SHP77 (cell line): ENCODE measurements around the gene CTSW.
A peak's percentile ranks its signal among the peaks of the same experiment; 100 is the strongest.

Source experiments
- DNase-seq, 2 experiments: peaks; one replicate each; lab custom pipeline; 2025; lab: John Stamatoyannopoulos, UW

CTSW gene

DNA sequence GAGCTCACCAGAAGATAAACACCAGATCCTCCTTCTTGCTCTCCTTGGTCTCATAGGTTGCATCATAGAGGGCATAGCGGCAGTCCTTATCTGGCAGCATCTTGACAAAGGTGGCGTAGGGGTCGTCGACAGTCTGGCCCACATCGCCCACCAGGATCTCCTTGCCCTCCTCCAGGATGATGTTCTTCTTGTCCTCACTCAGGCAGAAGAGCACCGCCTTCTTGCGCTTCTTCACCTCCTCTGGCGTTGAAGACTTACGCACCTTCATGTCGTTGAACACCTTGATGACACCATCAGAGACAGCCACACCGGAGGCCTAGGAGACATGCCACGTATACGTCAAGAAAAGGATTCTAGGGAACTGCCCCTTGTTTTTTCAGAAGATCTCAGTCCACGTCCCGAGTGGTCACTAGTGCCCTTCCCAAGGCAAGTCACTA, 23.7 kb upstream of the CTSW start:
- DNase-seq: no peak

DNA sequence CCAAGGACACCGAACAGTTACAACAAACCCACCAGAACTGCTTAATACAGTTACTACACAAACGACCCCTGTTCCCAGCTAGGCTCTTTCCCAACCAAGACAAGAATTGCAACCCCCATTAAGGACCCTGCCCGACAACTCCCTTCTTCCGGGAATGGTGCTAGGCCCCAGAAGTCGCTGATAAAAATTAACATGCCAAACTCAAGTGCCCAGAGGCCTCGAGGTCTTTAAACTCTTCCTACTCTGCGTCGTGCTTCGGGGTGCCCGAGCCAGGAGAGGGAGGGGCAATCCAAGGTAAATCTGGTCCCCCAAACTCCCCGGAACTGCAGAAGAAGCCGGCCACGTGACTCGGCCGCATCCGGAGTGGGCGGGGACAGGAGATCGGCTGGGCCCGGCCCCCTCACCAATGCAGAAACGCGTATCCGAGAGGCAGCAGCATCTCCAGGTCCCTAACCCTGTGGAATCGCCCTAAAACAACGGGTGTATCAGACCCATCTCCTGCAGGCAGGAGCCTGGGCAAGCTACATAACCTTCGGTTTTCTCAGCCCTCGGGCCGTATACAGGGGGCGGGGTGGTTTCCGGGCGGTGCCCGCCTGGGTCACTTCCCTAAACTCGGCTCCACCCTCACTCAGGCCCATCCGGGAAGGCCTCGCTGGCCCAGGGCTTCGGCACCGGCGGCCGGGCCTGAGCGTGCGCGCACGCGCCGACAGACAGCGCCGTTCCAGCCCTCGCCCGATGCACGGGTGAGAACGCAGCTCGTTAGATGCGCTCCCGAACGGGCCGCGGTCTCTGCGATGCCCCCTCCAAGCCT, 22.7 kb upstream of the CTSW start:
- DNase-seq: no peak

DNA sequence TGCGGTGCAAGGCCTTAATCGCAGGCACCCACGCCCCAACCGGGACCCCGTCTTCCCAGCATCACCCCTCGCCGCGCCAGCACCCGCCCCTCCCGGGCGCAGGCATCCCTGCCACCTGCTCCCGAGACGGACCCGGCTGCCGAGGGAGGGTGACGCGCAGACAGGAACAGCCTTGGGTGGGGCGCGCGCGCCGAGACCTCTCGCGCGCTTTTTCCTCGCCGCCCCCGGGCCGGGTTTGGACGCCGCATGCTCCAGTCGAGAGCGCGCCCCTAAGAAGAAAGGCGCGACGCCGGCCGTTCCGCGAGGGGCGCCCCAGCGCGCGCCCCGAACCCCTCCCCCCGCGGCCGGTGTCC, 22.2 kb upstream of the CTSW start:
- DNase-seq: no peak

DNA sequence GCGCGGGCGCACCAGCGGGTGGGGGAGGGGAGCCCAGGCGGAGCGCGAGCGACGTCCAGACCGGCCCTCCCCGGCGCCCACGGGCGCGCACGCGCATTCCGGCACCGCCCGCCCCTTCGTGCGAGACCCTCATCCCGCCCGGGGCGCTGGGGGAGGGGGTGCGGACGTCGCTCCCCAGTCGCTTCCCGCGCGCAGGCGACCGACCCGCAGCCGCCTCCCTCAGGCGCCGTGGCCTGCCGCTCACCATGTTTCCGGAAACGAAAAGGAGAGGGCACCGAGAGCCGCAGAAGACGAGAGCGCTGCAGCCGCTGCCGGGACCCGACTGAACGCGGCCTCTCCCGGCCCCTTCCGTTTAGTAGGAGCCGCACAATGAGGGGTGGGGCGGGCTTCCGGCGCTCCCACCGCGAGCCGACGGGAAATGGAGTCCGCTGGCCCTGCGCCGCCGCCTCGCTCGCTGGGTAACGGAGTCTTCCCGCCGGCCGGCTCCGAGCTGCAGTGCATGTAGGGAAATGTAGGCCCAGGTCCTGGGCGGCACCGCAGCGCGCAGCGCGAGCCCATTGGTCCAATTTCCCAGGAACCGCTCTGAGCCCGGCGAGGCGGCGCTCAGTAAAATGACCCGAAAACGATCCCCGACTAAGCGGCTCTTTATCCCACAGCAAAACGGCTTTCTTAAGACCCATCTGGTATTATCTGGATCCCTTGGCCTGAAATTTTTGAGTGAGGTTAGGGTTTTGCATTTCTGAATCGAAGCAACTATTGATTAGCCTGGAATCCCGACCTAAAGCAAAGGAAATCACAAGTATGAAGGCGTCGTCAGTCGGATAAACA, 21.6 kb upstream of the CTSW start, which contains the start of gene CFL1:
Gene CFL1, minus strand, starts transcription at position 328 of the 828 bp plus-strand sequence. Its CDS starts 81 bp downstream, at position 247.
- peak; percentile 90 to 96 for DNase-seq

DNA sequence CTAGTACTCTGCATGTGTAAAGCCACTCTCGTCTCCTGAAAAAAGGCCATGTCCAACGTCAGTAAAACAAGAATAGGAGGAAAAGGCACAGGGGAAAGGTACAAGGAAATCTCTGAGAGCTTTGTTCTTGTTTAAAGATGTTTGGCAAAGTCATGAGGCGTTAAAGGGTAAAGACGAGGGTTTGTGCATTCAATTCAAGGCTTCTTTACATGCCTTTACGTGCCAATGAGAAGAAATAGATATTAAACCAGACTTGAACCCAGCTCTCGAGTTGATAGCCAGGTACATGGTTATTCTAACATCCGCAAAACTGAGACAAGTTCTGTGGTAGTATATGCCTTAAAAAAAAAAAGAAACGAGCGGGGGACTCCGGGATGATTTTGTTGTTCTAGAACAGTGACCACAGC, 21.0 kb upstream of the CTSW start:
- DNase-seq: no peak

DNA sequence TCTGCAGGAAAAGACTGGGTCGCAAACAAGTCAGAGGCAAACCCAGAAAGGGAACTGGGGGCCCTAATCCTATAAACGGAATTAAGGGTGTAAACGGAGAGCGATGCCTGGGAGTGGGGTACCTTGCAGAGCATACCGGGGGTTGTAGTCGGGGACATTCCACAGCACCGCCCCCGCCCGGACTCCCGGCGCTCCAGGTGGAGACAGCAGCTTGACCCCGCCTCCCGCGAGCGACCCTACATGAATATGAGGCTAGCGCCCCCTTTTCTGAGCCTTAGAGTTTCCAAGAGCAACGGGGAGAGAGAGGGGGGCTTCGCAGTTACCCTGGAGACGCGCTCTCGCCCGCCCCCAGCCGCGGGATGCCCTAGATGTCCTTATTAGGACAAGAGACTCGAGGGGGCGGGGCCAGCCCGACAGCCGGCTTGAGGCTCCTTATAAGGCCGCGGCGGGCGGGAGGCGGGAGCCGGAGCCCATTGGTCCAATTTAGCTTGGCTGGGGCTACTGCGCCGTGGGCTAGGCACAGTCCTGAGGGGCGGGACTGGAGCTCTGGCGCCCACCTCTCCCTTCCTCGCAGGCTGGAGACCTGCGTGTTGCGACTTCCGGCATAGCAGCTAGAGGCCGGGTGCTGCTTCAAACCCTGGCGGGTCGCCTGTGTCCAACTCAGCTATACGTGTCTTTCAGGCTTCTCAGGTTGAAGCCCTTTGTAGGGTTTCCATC, 20.4 kb upstream of the CTSW start:
- peak; percentile 96 to 98 for DNase-seq

DNA sequence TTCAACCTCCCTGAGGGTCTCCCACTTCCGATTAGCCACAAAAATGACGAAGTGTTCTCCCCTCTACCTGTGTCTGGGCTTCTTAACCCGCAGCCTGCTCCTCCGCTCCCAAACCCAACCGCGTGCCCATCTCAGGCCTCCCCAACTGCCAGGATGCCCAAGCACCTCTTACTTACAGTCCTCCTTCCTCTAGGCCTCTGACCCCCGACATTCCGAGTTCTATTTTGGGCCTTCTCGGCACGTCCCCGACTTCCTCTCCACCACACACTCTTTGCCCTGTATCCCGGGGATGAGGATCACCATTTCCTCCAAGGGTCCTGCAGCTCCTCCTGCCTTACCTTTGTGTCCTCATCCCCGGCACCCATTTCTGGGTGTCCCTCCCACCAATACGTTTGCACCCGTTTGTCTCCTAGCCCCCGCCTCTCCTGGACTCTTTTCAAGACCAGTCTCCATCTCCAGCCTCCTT, 19.8 kb upstream of the CTSW start:
- DNase-seq: no peak

DNA sequence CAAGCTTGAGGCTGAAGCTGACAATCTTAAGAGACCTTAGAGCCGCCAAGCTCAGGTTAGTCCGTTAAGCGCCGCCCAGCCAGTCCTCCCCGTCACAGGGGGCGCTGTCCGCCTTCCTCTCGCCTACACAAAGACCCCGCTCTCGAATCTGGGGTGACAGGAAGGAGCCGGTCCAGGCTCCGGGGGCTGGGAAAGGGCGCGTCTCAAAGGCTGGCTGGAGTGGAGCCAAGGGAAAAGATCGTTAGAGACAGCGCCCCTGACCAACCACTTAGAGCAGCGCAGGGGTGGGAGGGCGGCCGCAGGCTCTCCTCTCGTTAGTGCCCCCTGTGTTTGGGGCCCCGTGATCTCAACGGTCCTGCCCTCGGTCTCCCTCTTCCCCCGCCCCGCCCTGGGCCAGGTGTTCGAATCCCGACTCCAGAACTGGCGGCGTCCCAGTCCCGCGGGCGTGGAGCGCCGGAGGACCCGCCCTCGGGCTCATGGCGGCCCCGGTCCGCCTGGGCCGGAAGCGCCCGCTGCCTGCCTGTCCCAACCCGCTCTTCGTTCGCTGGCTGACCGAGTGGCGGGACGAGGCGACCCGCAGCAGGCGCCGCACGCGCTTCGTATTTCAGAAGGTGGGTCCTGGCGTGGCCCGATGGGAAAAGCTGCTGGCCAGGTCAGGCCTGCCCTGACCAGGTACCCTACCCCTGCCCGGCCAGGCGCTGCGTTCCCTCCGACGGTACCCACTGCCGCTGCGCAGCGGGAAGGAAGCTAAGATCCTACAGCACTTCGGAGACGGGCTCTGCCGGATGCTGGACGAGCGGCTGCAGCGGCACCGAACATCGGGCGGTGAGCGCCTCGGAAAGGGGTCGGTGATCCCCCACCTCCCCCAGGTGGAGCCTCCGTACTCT, 19.1 kb upstream of the CTSW start, which contains the start of gene MUS81:
Gene MUS81, plus strand, starts transcription at position 156 of the 887 bp plus-strand sequence. Its CDS starts 321 bp downstream, at position 477.
- peak; percentile 94 for DNase-seq

DNA sequence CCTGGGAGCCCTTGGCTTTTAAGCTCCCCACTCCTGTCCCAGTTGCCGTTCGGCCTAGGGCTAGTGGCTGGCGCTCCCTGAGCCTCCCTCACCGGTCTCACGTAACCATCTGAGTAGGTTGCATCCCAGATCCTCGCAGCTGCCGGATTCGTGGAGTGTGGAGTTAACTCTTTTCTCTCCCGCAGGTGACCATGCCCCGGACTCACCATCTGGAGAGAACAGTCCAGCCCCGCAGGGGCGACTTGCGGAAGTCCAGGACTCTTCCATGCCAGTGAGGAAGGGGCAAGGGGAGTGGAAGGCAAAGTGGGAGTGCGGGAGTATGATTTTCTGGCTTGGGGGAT, 18.5 kb upstream of the CTSW start:
- no peak for DNase-seq

DNA sequence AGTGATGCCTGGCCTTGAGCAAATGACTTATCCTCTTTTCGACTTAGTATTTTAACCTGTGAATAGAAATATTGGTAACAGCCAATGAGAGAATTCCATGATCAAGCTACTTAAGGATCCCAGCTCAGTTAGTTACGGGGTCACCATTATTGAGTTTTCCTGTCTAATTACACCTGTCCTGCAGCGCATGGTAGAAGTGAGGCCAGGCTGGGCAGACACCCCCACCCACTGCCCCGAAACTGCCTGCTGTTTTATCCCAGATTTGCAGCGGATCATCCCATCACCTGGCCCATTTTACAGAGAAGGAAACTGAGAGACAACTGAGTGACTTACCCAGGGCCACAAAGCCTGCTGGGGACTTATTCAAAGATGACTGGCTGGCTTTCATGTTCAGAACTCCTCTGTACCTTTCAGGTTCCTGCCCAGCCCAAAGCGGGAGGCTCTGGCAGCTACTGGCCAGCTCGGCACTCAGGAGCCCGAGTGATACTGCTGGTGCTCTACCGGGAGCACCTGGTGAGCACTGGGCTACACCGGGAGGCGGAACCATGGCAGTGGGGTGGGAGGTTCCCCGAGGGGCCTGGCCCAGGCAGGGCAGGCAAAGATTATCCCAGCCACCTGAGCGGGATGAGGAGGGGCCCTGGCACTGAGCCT, 18.0 kb upstream of the CTSW start:
- no peak for DNase-seq

DNA sequence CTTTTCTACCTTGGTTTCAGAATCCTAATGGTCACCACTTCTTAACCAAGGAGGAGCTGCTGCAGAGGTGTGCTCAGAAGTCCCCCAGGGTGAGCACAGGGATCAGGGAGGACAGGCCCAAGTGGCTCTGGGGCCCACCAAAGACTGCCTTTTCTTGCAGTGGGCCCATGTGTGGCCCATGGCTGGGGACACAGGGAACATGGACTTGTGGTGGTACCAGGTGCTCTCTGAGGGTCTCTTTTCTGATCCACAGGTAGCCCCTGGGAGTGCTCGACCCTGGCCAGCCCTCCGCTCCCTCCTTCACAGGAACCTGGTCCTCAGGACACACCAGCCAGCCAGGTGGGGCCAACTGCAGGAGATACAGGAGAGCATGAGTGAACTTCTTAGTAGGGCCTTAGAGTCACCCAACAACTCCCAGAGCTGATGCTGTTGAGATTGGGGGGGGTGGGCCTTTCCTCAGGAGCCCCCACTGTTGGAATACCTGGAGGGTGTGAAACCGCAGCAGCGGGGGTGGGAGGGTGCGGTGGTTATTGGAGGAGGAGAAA, 17.4 kb upstream of the CTSW start:
- no peak for DNase-seq

DNA sequence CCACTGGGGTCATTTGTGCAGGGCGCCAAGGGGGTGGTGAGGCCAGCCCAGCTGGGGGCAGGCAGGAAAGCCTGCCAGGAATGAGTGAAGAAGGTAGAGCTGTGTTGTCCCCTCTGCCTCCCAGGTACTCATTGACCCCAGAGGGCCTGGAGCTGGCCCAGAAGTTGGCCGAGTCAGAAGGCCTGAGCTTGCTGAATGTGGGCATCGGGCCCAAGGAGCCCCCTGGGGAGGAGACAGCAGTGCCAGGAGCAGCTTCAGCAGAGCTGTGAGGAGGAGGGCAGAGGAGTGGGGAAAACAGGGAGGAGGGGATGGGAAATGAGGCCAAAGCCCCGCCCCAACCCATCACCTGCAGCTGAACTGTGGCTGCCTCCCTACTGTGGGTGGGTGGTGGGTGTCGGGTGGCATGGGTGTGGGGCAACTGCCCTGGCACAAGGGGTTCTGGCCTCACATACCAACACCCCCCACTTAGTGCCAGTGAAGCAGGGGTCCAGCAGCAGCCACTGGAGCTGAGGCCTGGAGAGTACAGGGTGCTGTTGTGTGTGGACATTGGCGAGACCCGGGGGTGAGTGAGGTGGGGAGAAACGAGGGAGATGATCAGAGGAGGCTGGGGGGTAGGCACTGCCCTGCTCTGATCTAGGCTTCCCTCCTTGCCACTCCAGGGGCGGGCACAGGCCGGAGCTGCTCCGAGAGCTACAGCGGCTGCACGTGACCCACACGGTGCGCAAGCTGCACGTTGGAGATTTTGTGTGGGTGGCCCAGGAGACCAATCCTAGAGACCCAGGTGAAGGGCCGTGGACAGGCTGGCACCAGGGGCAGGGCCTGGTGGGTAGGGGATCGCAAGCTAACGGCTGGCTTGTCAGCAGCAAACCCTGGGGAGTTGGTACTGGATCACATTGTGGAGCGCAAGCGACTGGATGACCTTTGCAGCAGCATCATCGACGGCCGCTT, 16.4 kb upstream of the CTSW start:
- no peak for DNase-seq

DNA sequence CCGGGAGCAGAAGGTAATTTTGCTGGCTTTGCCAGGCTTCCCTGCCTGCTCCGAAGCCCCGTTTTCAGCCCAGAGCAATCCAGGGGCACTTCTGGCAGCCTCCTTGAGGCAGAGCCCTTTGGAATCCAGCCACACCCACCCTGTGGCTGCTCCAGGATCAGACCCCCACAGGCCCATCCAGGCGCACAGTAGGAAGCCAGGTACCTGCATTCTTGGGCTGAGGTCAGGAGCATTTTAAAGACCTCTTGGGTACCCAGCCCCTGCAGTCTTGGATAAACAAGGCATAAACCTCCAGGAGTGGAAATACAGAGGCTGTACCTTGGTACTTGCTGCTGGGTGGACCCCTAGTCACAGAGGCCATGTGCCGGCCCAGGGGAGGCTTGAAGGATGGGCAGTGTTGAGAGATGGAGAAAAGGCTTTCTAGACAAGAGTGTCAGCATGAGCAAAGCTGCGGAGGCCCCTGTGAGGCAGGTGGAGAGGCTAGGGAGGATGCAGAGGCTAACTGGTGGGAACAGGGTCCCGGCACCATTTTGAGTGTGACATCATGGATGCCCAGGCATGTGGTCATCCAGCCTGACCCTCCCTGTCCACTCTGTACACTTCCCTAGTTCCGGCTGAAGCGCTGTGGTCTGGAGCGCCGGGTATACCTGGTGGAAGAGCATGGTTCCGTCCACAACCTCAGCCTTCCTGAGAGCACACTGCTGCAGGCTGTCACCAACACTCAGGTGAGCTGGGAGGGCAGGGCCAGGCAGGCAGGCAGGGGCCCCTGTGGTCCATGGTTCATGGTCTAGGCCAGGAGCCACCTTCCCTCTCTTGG, 15.5 kb upstream of the CTSW start:
- no peak for DNase-seq

DNA sequence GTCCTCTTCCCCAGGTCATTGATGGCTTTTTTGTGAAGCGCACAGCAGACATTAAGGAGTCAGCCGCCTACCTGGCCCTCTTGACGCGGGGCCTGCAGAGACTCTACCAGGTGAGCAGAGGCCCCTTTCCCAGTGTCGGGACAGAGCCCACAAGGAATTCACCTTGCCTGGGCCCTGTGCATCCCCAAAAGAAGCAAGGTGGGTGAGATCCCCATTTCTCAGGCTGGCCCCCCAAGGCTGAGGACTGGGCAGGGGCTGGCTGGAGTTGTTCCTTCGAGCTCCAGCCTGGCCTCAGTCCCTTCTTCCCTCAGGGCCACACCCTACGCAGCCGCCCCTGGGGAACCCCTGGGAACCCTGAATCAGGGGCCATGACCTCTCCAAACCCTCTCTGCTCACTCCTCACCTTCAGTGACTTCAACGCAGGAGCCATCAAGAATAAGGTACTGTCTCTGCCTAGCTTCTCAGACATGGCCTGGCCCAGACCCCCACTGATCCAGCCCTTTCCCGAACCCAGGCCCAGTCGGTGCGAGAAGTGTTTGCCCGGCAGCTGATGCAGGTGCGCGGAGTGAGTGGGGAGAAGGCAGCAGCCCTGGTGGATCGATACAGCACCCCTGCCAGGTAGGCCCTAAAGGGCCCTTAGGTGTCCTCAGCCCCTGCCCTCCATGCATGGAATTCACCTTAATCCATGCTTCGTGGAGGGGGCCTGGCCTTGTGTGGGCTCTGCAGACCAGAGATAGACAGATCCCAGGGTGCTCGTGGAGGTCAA, 14.7 kb upstream of the CTSW start:
- no peak for DNase-seq

DNA sequence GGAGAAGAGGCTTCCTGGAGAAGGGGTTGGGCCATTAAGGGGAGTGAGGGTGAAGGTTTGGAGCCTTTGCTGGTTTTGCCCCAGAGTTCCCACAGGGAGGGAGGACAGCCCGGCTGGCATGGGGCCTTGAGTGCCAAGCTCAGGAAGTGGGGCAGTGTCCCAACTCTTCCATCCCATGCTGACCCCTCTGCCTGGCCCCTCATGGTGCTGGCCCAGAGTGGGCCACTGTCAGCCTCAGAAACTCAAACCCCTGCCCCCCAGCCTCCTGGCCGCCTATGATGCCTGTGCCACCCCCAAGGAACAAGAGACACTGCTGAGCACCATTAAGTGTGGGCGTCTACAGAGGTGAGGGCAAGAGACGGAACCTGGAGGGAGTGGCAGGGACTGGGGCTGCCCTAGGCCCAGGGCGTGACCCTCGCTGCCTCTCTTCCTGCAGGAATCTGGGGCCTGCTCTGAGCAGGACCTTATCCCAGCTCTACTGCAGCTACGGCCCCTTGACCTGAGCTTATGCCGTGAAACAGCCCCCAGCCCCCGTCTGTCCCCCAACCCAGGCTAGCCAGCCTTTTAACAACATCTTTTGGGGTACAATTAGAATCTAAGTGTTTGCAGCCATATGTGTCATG, 14.0 kb upstream of the CTSW start:
- DNase-seq: no peak

DNA sequence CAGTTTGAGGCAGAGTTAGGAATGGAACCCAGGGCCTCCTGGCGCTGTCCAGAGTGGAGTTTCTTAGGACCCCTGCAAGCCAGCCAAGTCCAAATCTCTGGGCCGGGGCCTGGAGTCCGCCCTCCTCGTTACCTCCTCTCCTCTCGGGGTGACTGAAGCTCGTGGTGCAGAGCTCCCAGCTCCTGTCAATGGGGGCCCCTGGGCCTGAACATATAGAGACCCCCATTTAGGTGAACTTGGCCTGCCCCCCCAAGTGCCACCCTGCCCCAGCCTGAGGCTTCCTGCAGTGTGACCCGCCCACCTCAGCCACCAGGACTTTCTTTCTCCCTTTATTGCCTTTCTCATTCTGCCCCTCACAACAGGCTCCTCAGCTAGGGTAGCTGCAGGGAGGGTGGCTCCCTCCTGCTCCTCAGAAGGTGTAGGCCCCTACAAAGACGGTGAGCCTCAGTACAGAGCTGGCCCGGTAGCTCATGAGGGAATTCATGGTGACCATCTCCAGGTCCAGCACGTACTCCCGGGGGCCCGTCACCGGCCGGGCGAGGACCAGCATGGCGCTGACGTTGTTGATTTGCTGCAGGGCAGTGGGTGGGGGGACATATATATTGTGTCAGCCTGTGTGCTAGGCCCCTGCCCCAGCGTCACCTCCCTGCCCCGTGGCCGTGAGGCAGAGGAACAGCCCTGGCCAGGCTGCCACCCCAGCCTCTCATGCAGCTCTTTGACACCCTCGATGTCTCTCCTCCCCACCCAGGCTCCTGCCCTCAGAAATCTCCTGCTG, 12.9 kb upstream of the CTSW start:
- DNase-seq: no peak
